WI38 (cell line): ENCODE measurements around the gene STC2.

Experiments
- H3K4me3 ChIP-seq: 2 replicates; pipeline ENCODE4 v1.5.1; 2011; ENCODE audit warnings: low read depth, mild to moderate bottlenecking, control low read depth, low read length
- TF ChIP-seq, protein P1 (sequence below): IDR thresholded peaks from 2 replicates; pipeline ENCODE4 v1.5.1; 2012; ENCODE audit warnings: low read depth, mild to moderate bottlenecking, control low read depth, low read length

The STC2 gene

DNA sequence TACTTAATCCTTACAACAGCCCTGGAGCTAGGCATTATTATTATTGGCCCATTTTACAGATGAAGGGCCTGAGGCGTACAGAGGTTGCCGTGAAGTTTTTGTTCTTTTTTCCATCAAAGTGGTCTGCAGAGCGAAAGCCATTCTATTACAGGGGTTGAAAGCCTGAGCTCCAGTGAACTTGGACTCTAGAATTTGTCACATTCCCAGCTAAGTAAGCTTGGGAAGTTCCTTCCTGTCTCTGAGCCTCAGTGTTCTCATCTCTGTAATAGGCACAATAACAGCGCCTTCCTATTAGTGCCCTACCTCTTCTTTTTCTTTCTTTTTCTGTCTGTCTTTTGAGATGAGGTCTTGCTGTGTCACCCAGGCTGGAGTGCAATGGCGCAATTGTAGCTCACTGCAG lies 49.0 kb downstream of the STC2 start:
- TF ChIP-seq, protein P1, sequence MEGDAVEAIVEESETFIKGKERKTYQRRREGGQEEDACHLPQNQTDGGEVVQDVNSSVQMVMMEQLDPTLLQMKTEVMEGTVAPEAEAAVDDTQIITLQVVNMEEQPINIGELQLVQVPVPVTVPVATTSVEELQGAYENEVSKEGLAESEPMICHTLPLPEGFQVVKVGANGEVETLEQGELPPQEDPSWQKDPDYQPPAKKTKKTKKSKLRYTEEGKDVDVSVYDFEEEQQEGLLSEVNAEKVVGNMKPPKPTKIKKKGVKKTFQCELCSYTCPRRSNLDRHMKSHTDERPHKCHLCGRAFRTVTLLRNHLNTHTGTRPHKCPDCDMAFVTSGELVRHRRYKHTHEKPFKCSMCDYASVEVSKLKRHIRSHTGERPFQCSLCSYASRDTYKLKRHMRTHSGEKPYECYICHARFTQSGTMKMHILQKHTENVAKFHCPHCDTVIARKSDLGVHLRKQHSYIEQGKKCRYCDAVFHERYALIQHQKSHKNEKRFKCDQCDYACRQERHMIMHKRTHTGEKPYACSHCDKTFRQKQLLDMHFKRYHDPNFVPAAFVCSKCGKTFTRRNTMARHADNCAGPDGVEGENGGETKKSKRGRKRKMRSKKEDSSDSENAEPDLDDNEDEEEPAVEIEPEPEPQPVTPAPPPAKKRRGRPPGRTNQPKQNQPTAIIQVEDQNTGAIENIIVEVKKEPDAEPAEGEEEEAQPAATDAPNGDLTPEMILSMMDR = no peak
- no peak overlapping the region for H3K4me3 ChIP-seq

DNA sequence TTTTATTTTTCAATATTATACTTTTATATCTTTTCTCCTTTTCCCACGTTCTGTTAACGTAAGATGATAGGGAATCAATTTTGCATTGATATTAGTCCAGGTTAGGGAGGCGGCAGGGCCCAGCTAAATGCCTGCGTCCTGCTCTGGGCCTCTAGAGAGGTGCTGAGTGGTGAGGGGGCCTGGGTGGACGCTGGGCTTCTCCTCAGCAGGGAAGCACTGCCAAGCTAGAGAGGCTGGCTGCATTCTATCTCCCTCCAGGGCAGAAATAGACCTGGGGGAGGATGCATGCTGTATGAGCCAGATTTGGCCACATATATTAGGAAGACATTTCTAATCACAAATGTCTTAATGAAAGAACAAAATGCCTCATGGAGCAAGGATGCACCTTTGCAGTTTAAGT lies 49.6 kb downstream of the STC2 start:
- H3K4me3 ChIP-seq = no peak overlapping the region
- TF ChIP-seq, protein P1 = no peak

DNA sequence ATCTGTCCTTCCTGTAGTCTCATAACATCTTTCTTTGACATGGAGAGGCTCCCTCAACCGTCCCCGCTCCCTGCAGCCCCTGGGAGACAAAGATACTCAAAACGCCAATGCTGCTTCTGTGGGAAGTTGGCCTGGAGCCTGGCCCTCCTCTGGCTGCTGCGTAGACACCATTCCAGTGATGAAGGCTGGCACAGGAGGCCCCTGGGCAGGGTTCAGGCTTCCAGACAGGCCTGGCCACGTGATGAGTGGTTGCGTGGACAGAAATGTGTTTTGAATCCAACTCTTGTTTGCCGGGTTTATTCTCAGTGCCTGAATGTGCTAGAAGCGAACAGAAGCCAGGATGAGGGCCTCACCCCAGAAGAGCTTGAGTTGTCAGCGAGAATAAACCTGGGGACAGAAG lies 50.0 kb downstream of the STC2 start:
- TF ChIP-seq, protein P1 = no peak
- H3K4me3 ChIP-seq = no peak overlapping the region

DNA sequence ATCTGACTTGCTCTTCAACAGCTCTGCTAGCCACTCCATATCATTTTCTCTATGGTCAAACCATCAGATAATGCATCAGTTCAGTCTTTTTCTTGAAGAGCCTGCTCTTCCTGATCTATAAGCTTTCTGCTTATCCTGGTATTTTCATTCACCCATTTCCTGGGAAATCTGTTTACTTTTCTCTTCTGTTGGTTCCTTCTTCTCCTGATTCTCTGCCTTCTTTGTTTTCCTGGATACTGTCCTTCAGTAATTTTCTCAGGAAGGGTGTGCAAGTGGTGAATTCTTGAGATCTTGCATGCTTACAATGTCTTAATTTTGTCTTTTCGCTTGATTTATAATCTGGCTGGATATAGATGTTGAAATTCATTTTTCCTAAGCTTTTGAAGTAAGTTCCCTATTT lies 53.4 kb downstream of the STC2 start:
- H3K4me3 ChIP-seq = no peak overlapping the region
- TF ChIP-seq, protein P1 = no peak

DNA sequence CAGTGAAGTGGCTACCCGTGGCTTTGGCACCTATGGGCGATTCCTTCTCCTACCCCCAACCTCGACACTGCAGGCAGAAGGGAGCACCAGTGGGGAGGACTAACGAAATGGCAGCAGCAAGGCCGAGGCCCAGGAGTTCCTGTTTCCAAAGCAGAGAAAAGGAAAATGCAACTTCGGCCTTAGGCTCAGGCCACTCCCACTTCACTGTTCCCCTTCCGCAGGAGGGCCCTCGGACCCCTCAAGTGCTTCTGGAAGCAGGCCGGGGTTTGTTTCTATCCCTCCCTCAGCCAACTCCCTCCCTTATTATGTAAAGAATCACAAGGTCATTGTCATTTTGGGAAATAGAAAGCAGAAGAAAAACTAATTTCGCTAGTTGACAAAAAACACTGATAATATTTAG lies 56.8 kb downstream of the STC2 start:
- TF ChIP-seq, protein P1 = no peak
- no peak overlapping the region for H3K4me3 ChIP-seq

DNA sequence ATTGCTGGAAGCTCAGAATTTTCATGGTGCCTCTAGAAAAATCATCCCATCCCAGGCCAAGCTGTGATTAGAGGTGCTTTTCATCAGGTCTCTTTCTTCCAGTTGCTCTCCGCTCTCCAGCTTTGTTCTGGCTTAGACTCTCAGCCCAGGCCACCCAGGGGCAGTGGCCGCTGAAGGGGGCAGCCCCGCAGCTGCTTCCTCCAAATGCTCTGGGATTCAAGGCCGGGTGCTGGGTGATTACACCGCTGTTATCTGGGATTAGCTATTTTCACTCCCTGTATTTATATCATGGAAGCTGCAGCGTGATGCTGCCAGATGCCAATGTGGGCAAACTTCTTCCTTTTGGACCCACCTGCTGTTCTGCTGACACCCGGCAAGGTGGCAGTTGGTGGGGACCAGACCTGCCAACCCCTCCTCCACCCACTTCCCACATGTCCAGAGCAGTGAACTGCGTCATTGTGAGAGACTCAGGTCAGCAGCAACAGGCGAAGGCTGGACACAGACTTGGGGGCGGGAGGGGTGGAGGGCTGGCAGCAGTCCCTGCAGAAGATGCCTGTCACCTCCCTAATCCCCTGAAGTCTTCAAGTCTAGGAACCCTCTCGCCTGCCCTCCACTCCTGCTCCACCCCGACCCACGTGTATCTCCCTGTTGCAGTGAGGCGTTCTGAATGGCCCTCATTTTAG lies 59.3 kb downstream of the STC2 start:
- TF ChIP-seq, protein P1 = no peak
- H3K4me3 ChIP-seq = no peak overlapping the region

DNA sequence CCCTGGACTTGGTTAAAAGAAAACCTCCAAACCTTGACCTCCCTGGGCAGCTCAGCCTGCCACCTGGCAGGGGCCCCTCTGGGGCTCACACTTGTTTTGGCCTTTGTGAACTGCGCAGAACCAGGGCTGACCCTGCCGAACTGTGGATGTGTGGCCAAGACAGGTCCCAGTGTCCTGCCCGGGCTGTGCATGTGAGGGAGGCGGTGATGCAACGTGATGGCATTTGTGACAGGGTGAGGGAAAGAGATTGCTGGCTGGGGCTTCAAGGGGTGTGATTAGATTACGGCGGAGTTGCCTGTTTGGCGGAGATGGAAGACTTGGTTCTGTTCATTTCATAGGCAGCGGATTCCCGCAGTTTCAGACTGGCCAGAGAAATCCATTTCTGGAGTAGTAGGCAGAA lies 62.8 kb downstream of the STC2 start:
- no peak overlapping the region for H3K4me3 ChIP-seq
- TF ChIP-seq, protein P1 = no peak
